Fibroblast of villous mesenchyme (primary cell): ENCODE data around the gene IFFO2. TPM values are rescaled to one million over a fixed set of nuclear protein-coding genes. Genes with fewer than 3 reads are reported as not detected.

Source experiments
- DNase-seq: peaks from one replicate; pipeline ENCODE4 v3.0.0-alpha.2; 2010; ENCODE audit warnings: low read depth
- H3K4me3 ChIP-seq: 2 replicates; pipeline ENCODE4 v1.5.1; 2011; ENCODE audit warnings: low read depth, mild to moderate bottlenecking, low read length
- CTCF ChIP-seq: IDR thresholded peaks from 2 replicates; pipeline ENCODE4 v1.5.1; 2012; ENCODE audit warnings: low read depth, mild to moderate bottlenecking, low read length; ENCODE audit not compliant: insufficient read depth
- total RNA-seq: library from RNA; depleted of rRNA; stranded (reverse); fragments of >200 nt; gene quantifications from 2 replicates; pipeline ENCODE4 v1.2.3, GENCODE V29; 2012

The IFFO2 gene
- total RNA-seq, 1 donor: 11.2 TPM

DNA sequence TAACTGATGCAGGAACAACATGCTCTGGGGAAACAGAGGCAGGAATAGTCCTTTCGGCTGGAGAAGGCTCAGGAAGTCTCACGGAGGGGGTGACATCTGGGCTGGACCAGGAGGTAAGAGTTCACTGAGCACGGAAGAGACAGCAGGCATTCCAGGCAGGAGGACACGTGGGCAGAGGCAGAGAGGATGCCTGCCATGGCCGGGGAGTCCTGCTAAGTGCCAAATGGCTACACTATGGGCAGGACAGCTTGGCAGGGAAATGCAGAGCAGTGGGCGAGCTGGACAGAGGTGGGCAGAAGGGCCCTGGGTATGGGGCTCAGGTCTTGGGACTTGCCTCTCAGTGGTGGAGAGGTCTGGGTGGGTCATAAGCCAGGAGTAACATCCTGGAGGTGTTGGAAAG lies 71.7 kb downstream of the IFFO2 start:
- no peak overlapping the region for H3K4me3 ChIP-seq
- no peak for TF ChIP-seq CTCF
- no peak for DNase-seq

- TF ChIP-seq CTCF: no peak
- DNase-seq: no peak
Observed at GRCh38 chr1:18884419-18884717, 72.1 kb downstream of the IFFO2 start.

DNA sequence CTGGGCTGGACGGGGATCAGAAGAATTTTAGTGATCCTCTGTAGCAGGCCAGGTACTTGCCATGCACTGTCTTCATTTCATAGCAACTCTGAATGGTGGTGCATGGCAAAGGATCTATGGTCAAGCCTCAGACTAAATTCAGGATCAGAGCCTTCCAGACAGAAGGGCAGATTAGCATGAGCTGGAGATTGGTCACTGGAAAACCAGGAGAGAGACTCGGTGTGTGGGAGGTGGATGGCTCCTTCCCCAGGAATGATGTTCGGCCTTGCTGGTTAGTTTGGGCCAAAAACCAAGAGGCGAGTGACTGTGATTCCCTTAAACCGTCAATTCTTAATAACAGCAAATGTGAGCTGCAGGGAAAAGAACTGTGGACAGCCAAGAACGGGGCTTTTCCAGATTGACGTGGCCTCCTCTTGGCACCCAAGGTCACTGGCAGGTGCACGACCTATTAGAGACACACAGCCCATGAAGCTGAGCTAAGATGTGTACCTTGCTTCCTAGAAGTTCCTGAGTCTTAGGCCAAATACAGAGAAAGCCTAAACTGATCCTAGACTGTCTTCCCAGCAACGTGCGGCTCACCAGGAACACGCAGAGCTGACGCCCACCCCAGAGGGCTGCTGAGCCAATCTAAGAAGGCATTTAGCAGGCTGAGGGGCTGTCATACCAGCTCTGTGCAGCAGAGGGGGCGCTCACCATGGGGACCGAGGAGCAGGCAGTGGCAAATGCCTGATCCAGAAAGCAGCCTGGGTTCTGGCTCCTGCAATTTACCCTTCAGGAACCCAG lies 72.6 kb downstream of the IFFO2 start:
- H3K4me3 ChIP-seq: no peak overlapping the region
- DNase-seq: peak; percentile 65
- TF ChIP-seq CTCF: peak; percentile 95

More at GRCh38 chr1:18884419-18884717, 72.1 kb downstream of the IFFO2 start:
- no peak overlapping the region for H3K4me3 ChIP-seq

GRCh38 chr1:18883079-18883478 lies 73.4 kb downstream of the IFFO2 start:
- H3K4me3 ChIP-seq: no peak overlapping the region
- no peak for DNase-seq

GRCh38 chr1:18882486-18882885 lies 74.0 kb downstream of the IFFO2 start:
- no peak overlapping the region for H3K4me3 ChIP-seq
- no peak for TF ChIP-seq CTCF
- DNase-seq: peak; percentile 46

More at GRCh38 chr1:18883079-18883478, 73.4 kb downstream of the IFFO2 start:
- TF ChIP-seq CTCF: no peak

DNA sequence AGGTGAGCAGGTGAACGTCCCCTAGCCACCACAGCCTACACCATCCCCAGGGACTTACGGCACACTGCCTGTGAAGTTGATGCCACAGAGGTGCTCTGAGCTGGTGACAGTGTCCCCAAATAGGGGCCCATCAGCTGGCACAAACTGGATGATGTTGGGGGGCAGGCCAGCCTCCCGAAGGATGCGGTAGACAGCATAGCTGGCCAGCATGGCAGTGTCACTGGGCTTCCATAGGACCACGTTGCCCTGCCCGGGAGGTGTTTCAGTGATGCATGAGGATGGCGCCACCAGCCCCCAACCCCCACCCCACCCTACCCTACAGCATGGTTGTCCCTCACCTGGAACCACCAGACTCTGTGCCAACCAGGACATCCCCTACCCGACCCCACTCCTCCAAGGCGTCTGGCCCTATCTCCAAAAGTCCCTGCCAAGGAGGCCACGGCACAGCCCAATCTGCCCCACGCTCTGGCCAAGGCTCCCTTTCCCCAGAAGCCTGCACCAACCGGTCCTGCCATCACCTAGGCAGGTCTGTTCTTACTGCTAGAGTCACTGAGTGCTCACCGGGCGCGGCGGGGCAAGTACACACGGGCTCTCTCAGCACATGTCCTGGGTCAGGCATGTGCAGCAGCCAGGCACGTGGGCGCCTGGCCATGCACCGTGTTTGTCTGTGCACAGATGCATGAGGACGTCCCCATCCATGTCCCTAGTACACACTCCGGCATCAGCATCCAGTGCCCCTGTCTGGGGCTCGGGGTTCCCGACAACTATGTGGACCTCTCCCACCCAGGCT lies 74.6 kb downstream of the IFFO2 start:
- no peak for DNase-seq
- TF ChIP-seq CTCF: no peak
- H3K4me3 ChIP-seq: no peak overlapping the region
